Omental fat pad (tissue), 4 donors: ENCODE data around the gene TBC1D4. TPM values are rescaled to one million over a fixed set of nuclear protein-coding genes. Genes with fewer than 3 reads are reported as not detected.
A peak's percentile ranks its signal among the peaks of the same experiment; 100 is the strongest.

Experiments
- ATAC-seq: fragments of 150-250 bp; one replicate; pipeline ENCODE4 v1.9.1; 2016; ENCODE audit warnings: mild to moderate bottlenecking, moderate library complexity; ENCODE audit not compliant: low FRiP score
- DNase-seq: peaks from one replicate; pipeline ENCODE4 v3.0.0-alpha.2; 2019; ENCODE audit warnings: low spot score
- total RNA-seq, 4 donors: library from RNA; depleted of rRNA; stranded (reverse); fragments of >200 nt; gene quantifications; one replicate each; pipeline ENCODE4 v1.1.0, GENCODE V29; 2016
- TF ChIP-seq, protein P1 (sequence below), 3 donors: fragments of 450-650 bp; IDR thresholded peaks; one replicate each; pipeline ENCODE4 v1.5.1; 2016 to 2017; ENCODE audit warnings: antibody characterized with exemption in 3 of 3, mild to moderate bottlenecking in 3 of 3, moderate library complexity in 2 of 3

Gene TBC1D4, protein sequence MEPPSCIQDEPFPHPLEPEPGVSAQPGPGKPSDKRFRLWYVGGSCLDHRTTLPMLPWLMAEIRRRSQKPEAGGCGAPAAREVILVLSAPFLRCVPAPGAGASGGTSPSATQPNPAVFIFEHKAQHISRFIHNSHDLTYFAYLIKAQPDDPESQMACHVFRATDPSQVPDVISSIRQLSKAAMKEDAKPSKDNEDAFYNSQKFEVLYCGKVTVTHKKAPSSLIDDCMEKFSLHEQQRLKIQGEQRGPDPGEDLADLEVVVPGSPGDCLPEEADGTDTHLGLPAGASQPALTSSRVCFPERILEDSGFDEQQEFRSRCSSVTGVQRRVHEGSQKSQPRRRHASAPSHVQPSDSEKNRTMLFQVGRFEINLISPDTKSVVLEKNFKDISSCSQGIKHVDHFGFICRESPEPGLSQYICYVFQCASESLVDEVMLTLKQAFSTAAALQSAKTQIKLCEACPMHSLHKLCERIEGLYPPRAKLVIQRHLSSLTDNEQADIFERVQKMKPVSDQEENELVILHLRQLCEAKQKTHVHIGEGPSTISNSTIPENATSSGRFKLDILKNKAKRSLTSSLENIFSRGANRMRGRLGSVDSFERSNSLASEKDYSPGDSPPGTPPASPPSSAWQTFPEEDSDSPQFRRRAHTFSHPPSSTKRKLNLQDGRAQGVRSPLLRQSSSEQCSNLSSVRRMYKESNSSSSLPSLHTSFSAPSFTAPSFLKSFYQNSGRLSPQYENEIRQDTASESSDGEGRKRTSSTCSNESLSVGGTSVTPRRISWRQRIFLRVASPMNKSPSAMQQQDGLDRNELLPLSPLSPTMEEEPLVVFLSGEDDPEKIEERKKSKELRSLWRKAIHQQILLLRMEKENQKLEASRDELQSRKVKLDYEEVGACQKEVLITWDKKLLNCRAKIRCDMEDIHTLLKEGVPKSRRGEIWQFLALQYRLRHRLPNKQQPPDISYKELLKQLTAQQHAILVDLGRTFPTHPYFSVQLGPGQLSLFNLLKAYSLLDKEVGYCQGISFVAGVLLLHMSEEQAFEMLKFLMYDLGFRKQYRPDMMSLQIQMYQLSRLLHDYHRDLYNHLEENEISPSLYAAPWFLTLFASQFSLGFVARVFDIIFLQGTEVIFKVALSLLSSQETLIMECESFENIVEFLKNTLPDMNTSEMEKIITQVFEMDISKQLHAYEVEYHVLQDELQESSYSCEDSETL (N-terminal part only)
- 10 to 100 TPM; 24.7 to 55.1 (median 39.2) TPM for total RNA-seq

DNA sequence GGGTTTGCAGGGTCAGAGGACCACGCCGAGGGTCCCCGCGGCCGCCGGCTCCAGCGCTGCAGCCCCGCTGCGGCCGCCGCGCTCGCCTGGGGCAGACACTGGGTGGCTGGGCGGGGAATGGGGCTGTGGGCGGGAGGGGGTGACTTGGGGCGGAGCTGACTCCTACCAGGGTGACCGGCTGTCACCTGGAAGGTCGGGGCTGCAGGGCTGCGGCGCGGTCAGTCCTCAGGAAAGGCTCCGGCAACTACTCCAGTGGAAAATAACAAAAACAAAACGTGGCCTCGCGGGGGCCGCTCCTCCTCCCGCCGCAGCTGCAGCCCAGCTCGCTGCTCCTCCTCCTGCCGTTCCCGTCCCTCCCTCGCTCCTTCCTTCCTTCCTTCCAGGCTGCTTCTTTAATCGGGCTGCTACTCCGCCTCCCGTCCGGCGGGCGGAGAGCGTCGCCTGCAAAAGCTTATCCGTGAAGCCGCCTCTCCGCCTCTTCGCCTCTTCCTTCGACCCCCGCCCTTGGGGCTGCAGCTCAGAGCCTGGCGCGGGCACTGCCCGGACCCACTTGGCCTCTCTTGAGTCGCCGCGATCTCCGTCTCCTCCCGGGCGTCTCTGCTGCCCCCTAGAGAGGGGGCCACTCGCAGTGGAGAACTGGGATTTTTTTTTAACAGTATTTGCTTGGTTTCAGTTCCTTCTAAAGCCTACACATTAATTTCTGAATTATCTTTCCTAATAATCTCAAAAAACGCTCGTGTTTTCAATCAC lies at the start of gene TBC1D4:
Gene TBC1D4, minus strand, starts transcription at position 100 of the 750 bp plus-strand sequence. CDS start 402 bp downstream, outside the sequence.
- ATAC-seq (peak; percentile 94), DNase-seq (peak; percentile 49)
- TF ChIP-seq, protein P1, sequence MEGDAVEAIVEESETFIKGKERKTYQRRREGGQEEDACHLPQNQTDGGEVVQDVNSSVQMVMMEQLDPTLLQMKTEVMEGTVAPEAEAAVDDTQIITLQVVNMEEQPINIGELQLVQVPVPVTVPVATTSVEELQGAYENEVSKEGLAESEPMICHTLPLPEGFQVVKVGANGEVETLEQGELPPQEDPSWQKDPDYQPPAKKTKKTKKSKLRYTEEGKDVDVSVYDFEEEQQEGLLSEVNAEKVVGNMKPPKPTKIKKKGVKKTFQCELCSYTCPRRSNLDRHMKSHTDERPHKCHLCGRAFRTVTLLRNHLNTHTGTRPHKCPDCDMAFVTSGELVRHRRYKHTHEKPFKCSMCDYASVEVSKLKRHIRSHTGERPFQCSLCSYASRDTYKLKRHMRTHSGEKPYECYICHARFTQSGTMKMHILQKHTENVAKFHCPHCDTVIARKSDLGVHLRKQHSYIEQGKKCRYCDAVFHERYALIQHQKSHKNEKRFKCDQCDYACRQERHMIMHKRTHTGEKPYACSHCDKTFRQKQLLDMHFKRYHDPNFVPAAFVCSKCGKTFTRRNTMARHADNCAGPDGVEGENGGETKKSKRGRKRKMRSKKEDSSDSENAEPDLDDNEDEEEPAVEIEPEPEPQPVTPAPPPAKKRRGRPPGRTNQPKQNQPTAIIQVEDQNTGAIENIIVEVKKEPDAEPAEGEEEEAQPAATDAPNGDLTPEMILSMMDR (IDR thresholded peaks at IDR 0.05) = peak in 1 of 3 donors; percentile 18

DNA sequence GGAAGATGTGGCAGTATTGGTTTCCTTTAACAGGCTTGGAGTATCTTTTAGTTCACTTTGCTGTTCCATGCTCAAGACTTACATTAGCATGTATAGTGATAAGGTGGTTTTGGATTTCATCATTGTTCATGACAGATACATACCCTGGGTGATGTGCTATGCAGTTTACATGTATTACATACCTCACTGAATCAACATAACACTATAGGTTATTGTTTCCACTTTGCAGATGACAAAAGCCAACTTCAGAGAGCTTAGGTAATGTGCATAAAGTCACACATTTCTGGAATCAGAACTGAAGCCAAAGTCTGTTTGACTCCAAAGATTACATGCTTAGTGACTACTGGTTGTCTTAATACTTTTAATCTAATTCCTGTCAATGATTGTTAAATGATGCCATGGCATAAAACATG lies 48.6 kb upstream of the TBC1D4 start:
- TF ChIP-seq, protein P1 (IDR thresholded peaks at IDR 0.05) = no peak
- DNase-seq = no peak
- no peak for ATAC-seq

DNA sequence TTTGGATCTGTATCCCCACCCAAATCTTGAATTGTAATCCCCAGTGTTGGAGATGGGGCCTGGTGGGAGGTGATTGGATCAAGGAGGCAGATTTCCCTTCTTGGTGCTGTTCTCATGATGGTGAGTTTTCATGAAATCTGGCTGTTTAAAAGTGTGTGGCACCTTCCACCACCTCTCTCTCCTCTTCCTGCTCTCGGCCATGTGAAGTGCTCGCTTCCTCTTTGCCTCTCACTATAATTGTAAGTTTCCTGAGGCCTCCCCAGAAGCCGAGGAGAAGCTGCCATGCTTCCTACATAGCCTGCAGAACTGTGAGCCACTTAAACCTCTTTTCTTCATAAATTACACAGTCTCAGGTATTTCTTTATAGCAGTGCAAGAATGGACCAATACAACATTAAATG lies 40.0 kb upstream of the TBC1D4 start:
- TF ChIP-seq, protein P1 (IDR thresholded peaks at IDR 0.05) = no peak
- DNase-seq = no peak
- ATAC-seq = no peak

DNA sequence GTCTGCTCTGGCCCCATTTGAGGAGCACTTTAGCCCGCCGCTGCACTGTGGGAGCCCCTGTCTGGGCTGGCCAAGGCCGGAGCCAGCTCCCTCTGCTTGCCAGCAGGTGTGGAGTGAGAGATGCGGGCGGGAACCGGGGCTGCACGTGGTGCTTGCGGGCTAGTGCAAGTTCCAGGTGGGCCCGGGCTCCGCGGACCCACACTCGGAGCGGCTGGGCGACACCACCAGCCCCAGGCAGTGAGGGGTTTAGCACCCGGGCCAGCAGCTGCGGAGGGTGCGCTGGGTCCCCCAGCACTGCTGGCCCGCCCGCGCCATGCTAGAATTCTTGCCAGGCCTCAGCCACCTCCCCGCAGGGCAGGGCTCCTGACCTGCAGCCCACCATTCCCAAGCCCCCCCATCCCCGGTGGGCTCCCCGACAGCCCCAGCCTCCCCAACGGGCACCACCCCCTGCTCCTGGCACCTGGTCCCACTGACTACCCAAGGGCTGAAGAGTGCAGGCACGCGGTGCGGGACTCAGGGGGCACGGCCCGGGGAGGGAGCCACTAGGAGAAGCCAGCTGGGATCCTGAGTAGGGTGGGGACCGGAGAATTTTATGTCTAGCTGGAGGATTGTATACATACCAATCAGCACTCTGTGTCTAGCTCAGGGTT lies 36.6 kb upstream of the TBC1D4 start:
- no peak for DNase-seq
- TF ChIP-seq, protein P1 (IDR thresholded peaks at IDR 0.05) = no peak
- ATAC-seq = no peak

DNA sequence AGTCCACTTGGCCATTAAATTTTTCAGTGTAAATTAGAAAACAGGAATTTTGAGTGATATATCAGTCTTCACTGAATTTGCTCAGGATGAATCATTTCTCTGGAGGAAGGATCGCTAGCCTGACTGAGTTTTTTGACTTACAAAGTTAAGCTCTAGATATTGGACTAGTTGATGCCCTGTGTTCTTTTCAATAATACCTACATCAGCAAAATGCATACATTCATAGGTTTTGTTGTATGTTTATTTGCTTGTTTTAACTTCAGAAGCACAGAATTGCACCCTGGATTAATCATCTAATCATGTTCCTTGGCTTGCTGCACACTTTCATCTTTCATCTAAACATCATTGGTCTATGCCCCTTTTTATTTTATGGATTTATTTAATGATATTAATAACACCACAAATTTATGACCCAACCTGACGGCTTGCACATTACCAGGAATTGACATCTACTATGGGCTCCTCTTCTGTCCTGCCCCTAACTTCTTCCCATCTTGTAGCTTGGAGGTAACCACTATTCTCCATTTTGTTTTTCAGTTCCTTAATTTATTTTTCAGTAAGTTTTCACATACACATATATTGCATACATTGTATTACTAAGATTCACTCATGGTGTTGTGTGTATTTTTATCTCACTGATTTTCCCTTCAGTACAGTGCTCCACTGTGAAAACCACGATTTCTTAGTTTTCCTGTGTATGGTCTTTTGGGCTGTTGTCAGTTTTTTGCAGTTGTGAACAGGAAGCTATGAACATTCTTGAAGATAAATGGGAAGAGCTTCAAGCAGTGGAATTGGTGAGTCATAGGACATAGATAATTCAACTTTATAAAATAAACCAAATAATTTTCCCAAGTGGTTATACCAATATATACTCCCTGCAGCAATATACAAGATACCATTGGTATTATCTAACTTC lies 32.4 kb upstream of the TBC1D4 start:
- DNase-seq (no peak), ATAC-seq (no peak)
- TF ChIP-seq, protein P1 (IDR thresholded peaks at IDR 0.05) = no peak
